GM12864 (cell line): ENCODE results near the gene VASN.

Experiments
- DNase-seq: peaks from one replicate; pipeline ENCODE4 v3.0.0-alpha.2; 2011; ENCODE audit warnings: low read depth
- H3K4me3 ChIP-seq: 2 replicates; pipeline ENCODE4 v1.5.1; 2011; ENCODE audit warnings: mild to moderate bottlenecking, low read depth, low read length, control low read depth
- CTCF ChIP-seq: IDR thresholded peaks from 2 replicates; pipeline ENCODE4 v1.5.1; 2011; ENCODE audit warnings: low read depth, mild to moderate bottlenecking, moderate library complexity, low read length, control low read depth, inconsistent platforms; ENCODE audit errors: missing control alignments

Gene VASN

GRCh38 chr16:4378999-4379690, 7.5 kb downstream of the VASN start:
- H3K4me3 ChIP-seq, result no peak overlapping the region
- DNase-seq, result no peak
- TF ChIP-seq CTCF, result no peak

GRCh38 chr16:4380119-4381063, 8.7 kb downstream of the VASN start:
- no peak overlapping the region for H3K4me3 ChIP-seq
- DNase-seq, result no peak
- no peak for TF ChIP-seq CTCF

GRCh38 chr16:4381072-4381934, 9.7 kb downstream of the VASN start:
- no peak for TF ChIP-seq CTCF
- H3K4me3 ChIP-seq, result no peak overlapping the region
- no peak for DNase-seq

GRCh38 chr16:4381935-4382794, 10.5 kb downstream of the VASN start:
- H3K4me3 ChIP-seq, result no peak overlapping the region
- no peak for DNase-seq
- no peak for TF ChIP-seq CTCF

- DNase-seq, result no peak
- H3K4me3 ChIP-seq, result no peak overlapping the region
- TF ChIP-seq CTCF, result no peak
Measured at GRCh38 chr16:4382795-4383357, 11.2 kb downstream of the VASN start.
